ENCODE data around the gene DIPK1B.

DIPK1B gene

GRCh38 chr9:136665111-136665703 lies 47.2 kb upstream of the DIPK1B start (continued):
- no peak for TF ChIP-seq ZNF501 (tag by site-specific recombination; IDR thresholded peaks at IDR 0.05)
- no peak for TF ChIP-seq EGR2 (tag by site-specific recombination; IDR thresholded peaks at IDR 0.05; ENCODE audit: low read depth)
- TF ChIP-seq ATF2 (tag by site-specific recombination; IDR thresholded peaks at IDR 0.05; ENCODE audit: low read depth): no peak
- no peak for TF ChIP-seq ZNF830 (tag by site-specific recombination; IDR thresholded peaks at IDR 0.05; ENCODE audit: low read depth)
- no peak for TF ChIP-seq PRDM2 (tag by site-specific recombination; IDR thresholded peaks at IDR 0.05; ENCODE audit: borderline replicate concordance)
- TF ChIP-seq PATZ1 (tag by site-specific recombination; IDR thresholded peaks at IDR 0.05): peak; percentile 67
- no peak for TF ChIP-seq GLI4 (tag by site-specific recombination; IDR thresholded peaks at IDR 0.05)
- TF ChIP-seq ZNF202 (tag by site-specific recombination; IDR thresholded peaks at IDR 0.05; ENCODE audit: borderline replicate concordance): no peak
- TF ChIP-seq ZSCAN4 (tag by site-specific recombination; IDR thresholded peaks at IDR 0.05): no peak
- 0 out of 2 replicates have a peak, but pooled peaks have one; percentile 36 for TF ChIP-seq ZNF660 (tag by site-specific recombination; IDR thresholded peaks at IDR 0.05)
- TF ChIP-seq ZNF596 (tag by site-specific recombination; IDR thresholded peaks at IDR 0.05): no peak
- TF ChIP-seq HIC1 (tag by site-specific recombination; IDR thresholded peaks at IDR 0.05): peak; percentile 9; the same call in 1 of the 2 replicates
- TF ChIP-seq IKZF3 (tag by site-specific recombination; IDR thresholded peaks at IDR 0.05): no peak
- no peak for TF ChIP-seq ZNF837 (tag by site-specific recombination; IDR thresholded peaks at IDR 0.05)
- no peak for TF ChIP-seq SP3 (tag by site-specific recombination; IDR thresholded peaks at IDR 0.05)
- no peak for TF ChIP-seq ZNF629 (tag by site-specific recombination; IDR thresholded peaks at IDR 0.05)
- no peak for TF ChIP-seq ZNF585B (tag by site-specific recombination; IDR thresholded peaks at IDR 0.05)
- no peak for TF ChIP-seq PRDM4 (tag by site-specific recombination; IDR thresholded peaks at IDR 0.05)
- TF ChIP-seq ZNF785 (tag by site-specific recombination; IDR thresholded peaks at IDR 0.05): no peak
- TF ChIP-seq ZNF843 (tag by site-specific recombination; IDR thresholded peaks at IDR 0.05): no peak
- no peak for TF ChIP-seq ZBTB49 (tag by site-specific recombination; IDR thresholded peaks at IDR 0.05; ENCODE audit: low read depth)
- TF ChIP-seq ZIC2 (tag by site-specific recombination; IDR thresholded peaks at IDR 0.05): peak; percentile 28; the same call in 1 of the 2 replicates

Data from HEK293 (cell line).